Hepatocyte (in vitro differentiated cells): ENCODE measurements around the gene EIPR1. TPM values are rescaled to one million over a fixed set of nuclear protein-coding genes. Genes with fewer than 3 reads are reported as not detected.

Experiments used
- DNase-seq: peaks from one replicate; pipeline ENCODE4 v3.0.0-alpha.2; 2016; ENCODE audit warnings: low spot score
- H2AFZ ChIP-seq: fragments of 200-600 bp; sonication (generic); 2 replicates; pipeline ENCODE4 v1.6.0; 2016; ENCODE audit warnings: antibody characterized with exemption, mild to moderate bottlenecking
- H3K27ac ChIP-seq: fragments of 200-600 bp; sonication (generic); 2 replicates; pipeline ENCODE4 v1.5.1; 2016; ENCODE audit warnings: mild to moderate bottlenecking
- H3K27me3 ChIP-seq: fragments of 200-600 bp; sonication (generic); 2 replicates; pipeline ENCODE4 v1.6.1; 2016
- H3K36me3 ChIP-seq: fragments of 200-600 bp; sonication (generic); replicated peaks from 2 replicates; pipeline ENCODE4 v1.5.1; 2016; ENCODE audit warnings: low read depth; ENCODE audit not compliant: insufficient read depth
- H3K4me1 ChIP-seq: fragments of 200-600 bp; sonication (generic); 2 replicates; pipeline ENCODE4 v1.5.1; 2016; ENCODE audit warnings: mild to moderate bottlenecking, moderate library complexity; ENCODE audit not compliant: insufficient read depth
- H3K4me2 ChIP-seq: fragments of 200-600 bp; sonication (generic); 2 replicates; pipeline ENCODE4 v1.6.0; 2016
- H3K4me3 ChIP-seq: fragments of 200-600 bp; sonication (generic); 2 replicates; pipeline ENCODE4 v1.5.1; 2016; ENCODE audit warnings: mild to moderate bottlenecking
- H3K79me2 ChIP-seq: fragments of 200-600 bp; sonication (generic); 2 replicates; pipeline ENCODE4 v1.6.0; 2017; ENCODE audit warnings: mild to moderate bottlenecking
- H3K9me2 ChIP-seq: fragments of 200-600 bp; sonication (generic); replicated peaks from 2 replicates; pipeline ENCODE4 v1.6.0; 2017; ENCODE audit warnings: mild to moderate bottlenecking; ENCODE audit not compliant: insufficient read depth
- H3K9me3 ChIP-seq: fragments of 200-600 bp; sonication (generic); 2 replicates; pipeline ENCODE4 v1.5.1; 2016; ENCODE audit warnings: low read depth, mild to moderate bottlenecking
- H4K20me1 ChIP-seq: fragments of 200-600 bp; sonication (generic); 2 replicates; pipeline ENCODE4 v1.6.0; 2016; ENCODE audit warnings: mild to moderate bottlenecking; ENCODE audit not compliant: insufficient read depth, poor library complexity, severe bottlenecking
- EZH2 ChIP-seq: fragments of 200-600 bp; sonication (generic); IDR thresholded peaks from 2 replicates; pipeline ENCODE4 v1.6.1; 2016; ENCODE audit warnings: antibody characterized with exemption, mild to moderate bottlenecking, borderline replicate concordance
- EZH2phosphoT487 ChIP-seq: fragments of 200-600 bp; sonication (generic); IDR thresholded peaks from one replicate; pipeline ENCODE4 v1.6.1; 2018; ENCODE audit warnings: antibody characterized with exemption, mild to moderate bottlenecking, low read depth, moderate library complexity; ENCODE audit not compliant: unreplicated experiment, severe bottlenecking
- WGBS: methylation state at CpG from one replicate; pipeline ENCODE4 v1.1.6; 2016; ENCODE audit warnings: low lambda C conversion rate; ENCODE audit errors: missing lambda C conversion rate; 5-methylcytosine and 5-hydroxymethylcytosine counted together
- polyA plus RNA-seq: library from polyadenylated mRNA; unstranded; fragments of >200 nt; fragmentation: Nextera tagmentation; extraction: Ambion mirVana; gene quantifications from 2 replicates; pipeline ENCODE4 v1.2.1, GENCODE V29; 2016
- total RNA-seq: library from RNA; depleted of rRNA; stranded (reverse); fragments of >200 nt; gene quantifications from 2 replicates; pipeline ENCODE4 v1.2.3, GENCODE V29; 2014
- TF ChIP-seq, protein P1 (sequence below): fragments of 200-600 bp; sonication (generic); IDR thresholded peaks from 2 replicates; pipeline ENCODE4 v1.5.1; 2016; ENCODE audit warnings: antibody characterized with exemption, mild to moderate bottlenecking; ENCODE audit not compliant: poor library complexity

EIPR1 gene
- total and polyA plus RNA-seq, 2 experiments from 2014 or later, result 27.4 to 42.3 TPM

DNA sequence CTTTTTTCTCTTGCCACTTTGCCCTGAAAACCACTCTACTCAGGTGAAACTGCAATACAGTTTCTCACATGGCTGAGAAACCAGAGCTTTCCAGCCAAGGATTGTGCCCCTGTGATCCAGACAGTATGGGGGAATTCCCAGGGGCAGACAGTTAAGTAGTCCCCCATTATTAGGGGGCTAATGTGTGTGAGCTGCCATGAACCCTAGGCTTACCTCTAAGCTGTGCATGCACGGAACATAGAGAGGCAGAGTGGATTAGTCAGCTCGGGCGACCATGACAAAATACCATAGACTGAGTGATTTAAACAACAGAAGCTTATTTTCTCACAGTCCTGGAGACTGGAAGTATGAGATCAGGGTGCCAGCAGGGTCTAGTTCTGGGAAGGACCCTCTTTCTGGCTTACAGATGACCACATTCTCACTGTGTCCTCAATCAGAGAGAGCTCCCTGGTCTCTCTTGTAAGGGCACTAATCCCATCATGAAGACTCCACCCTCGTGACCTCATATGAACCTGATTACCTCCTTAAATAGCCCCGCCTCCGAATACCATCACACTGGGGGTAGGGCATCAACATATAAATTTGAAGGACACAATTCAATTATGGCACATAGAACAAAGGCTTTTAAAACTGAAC, 215.1 kb downstream of the EIPR1 start:
- WGBS, result 92% methylated on average over 6 of the region's 6 CpGs

DNA sequence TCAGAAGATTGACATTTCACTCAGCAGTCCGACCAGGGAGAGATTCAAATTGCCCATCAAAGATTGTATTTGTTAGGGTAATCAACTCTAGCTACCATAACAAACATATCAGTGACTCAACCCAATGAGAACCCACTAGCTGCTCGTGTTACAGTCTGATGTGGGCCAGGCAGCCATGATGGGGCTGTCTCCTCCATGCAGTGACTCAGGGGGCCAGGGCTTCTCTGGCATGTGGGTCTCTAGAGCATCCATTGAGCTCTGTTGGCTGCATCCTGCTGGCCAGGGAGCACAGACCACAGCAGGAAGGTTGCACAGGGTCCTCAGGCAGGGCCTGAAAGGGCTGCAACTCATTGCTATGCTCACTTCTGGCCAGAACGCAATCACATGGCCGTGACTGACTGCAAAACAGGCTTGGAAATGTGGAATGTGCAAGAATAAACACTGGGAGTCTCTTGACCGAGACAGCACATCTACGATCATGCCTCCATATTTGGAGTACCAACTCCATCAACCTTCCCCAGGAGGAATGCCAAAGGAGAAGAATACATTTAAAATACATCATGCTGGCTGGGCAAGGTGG, 216.8 kb downstream of the EIPR1 start:
- DNase-seq, result no peak
- Histone ChIP-seq H3K9me3 (no peaks in the 10 kb centered on the region), H3K9me2 (no peaks in the 10 kb centered on the region), H3K27me3 (no peaks in the 10 kb centered on the region), H3K4me3 (no peak overlapping the region), H3K4me2 (no peak overlapping the region), H3K27ac (no peak overlapping the region), H3K36me3 (no peaks in the 10 kb centered on the region), H4K20me1 (no peaks in the 10 kb centered on the region), H2AFZ (no peak overlapping the region), H3K79me2 (no peaks in the 10 kb centered on the region), H3K4me1 (no peaks in the 10 kb centered on the region)
- TF ChIP-seq, protein P1, sequence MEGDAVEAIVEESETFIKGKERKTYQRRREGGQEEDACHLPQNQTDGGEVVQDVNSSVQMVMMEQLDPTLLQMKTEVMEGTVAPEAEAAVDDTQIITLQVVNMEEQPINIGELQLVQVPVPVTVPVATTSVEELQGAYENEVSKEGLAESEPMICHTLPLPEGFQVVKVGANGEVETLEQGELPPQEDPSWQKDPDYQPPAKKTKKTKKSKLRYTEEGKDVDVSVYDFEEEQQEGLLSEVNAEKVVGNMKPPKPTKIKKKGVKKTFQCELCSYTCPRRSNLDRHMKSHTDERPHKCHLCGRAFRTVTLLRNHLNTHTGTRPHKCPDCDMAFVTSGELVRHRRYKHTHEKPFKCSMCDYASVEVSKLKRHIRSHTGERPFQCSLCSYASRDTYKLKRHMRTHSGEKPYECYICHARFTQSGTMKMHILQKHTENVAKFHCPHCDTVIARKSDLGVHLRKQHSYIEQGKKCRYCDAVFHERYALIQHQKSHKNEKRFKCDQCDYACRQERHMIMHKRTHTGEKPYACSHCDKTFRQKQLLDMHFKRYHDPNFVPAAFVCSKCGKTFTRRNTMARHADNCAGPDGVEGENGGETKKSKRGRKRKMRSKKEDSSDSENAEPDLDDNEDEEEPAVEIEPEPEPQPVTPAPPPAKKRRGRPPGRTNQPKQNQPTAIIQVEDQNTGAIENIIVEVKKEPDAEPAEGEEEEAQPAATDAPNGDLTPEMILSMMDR, result no peak
- TF ChIP-seq EZH2, result no peak
- TF ChIP-seq EZH2phosphoT487, result no peak
- WGBS, result 95% methylated on average over 6 of the region's 6 CpGs

More for the DNA sequence above, 215.1 kb downstream of the EIPR1 start:
- TF ChIP-seq, protein P1, result no peak
- TF ChIP-seq EZH2phosphoT487 (no peak), EZH2 (no peak)
- no peak overlapping the region for H3K27ac ChIP-seq
- H4K20me1 ChIP-seq, result no peaks in the 10 kb centered on the region
- no peaks in the 10 kb centered on the region for H3K36me3 ChIP-seq
- no peak overlapping the region for H3K4me3 ChIP-seq
- H3K4me2 ChIP-seq, result no peak overlapping the region
- no peak for DNase-seq
- no peaks in the 10 kb centered on the region for H3K27me3 ChIP-seq
- H3K9me2 ChIP-seq, result no peaks in the 10 kb centered on the region
- no peak overlapping the region for H2AFZ ChIP-seq
- no peaks in the 10 kb centered on the region for H3K9me3 ChIP-seq
- no peaks in the 10 kb centered on the region for H3K4me1 ChIP-seq
- H3K79me2 ChIP-seq, result no peaks in the 10 kb centered on the region

DNA sequence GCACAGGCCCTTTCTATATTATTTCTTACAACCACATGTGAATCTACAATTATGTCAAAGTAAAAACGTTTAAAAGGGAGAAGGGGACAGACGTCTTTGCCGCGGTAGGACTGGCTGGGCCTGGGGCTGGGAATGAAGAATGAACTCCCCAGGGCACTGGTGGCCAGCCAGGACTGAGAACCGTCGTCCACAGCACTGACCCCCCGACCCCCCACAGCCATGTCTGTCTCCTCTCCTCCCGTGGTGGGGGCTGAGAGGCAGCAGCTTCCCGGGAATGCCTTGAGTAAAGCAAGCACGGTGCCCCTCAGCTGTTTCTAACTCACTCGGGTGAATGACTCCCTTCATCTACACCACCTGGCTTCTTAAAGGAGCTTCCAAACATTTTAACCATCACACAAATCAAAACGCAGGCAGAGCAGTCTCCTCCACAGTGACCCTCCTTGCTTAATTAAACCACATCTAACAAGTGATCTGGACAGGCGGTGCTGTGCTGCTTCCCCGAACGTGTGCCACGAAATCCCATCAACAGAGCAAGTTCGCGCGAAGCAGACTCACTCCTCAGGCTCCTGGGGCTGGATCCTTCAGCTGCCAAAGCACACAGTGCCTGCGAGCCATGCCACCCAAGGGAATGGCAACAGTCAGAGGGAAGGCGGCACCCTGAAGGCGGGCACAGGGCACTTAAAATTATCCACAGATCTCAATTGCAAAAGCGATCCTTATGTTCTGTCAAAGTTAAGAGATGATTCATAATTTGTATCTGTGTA, 217.7 kb downstream of the EIPR1 start:
- Histone ChIP-seq H3K79me2 (no peaks in the 10 kb centered on the region), H2AFZ (no peak overlapping the region), H3K4me2 (no peak overlapping the region), H3K27me3 (no peaks in the 10 kb centered on the region), H3K27ac (no peak overlapping the region), H3K9me2 (no peaks in the 10 kb centered on the region), H4K20me1 (no peaks in the 10 kb centered on the region), H3K4me1 (no peaks in the 10 kb centered on the region), H3K4me3 (no peak overlapping the region), H3K36me3 (no peaks in the 10 kb centered on the region), H3K9me3 (no peaks in the 10 kb centered on the region)
- TF ChIP-seq EZH2 (no peak), EZH2phosphoT487 (no peak)
- TF ChIP-seq, protein P1, result no peak
- WGBS, result 90% methylated on average over 23 of the region's 23 CpGs
- no peak for DNase-seq
